Neural cell (in vitro differentiated cells): Measurements from ENCODE around the gene KRTDAP. TPM values are rescaled to one million over a fixed set of nuclear protein-coding genes. Genes with fewer than 3 reads are reported as not detected.

ENCODE experiments used
- H2AFZ ChIP-seq: fragments of 200-600, 300-800 bp; sonication (generic), shearing (Covaris generic); 2 replicates; pipeline ENCODE4 v1.6.0; 2014; ENCODE audit warnings: low read depth, mild to moderate bottlenecking, antibody characterized with exemption, low read length, moderate library complexity
- H3F3A ChIP-seq: fragments of 200-600 bp; shearing (Covaris generic); 2 replicates; pipeline ENCODE4 v1.6.1; 2016; ENCODE audit warnings: mild to moderate bottlenecking, moderate library complexity, mixed read lengths, antibody characterized with exemption, low read length; ENCODE audit not compliant: insufficient read depth, poor library complexity, severe bottlenecking
- H3K27ac ChIP-seq: fragments of 200-600, 300-800 bp; sonication (generic), shearing (Covaris generic); 2 replicates; pipeline ENCODE4 v1.5.1; 2014; ENCODE audit warnings: mild to moderate bottlenecking, low read length, moderate library complexity
- H3K27me3 ChIP-seq: fragments of 300-800, 200-600 bp; sonication (generic), shearing (Covaris generic); 2 replicates; pipeline ENCODE4 v1.6.0; 2014; ENCODE audit warnings: mild to moderate bottlenecking, low read depth, low read length, moderate library complexity; ENCODE audit not compliant: insufficient read depth
- H3K36me3 ChIP-seq: fragments of 300-800, 200-600 bp; sonication (generic), shearing (Covaris generic); 2 replicates; pipeline ENCODE4 v1.5.1; 2014; ENCODE audit warnings: mild to moderate bottlenecking, antibody characterized with exemption, low read length, moderate library complexity; ENCODE audit not compliant: insufficient read depth
- H3K4me2 ChIP-seq: fragments of 300-800, 200-600 bp; sonication (generic), shearing (Covaris generic); 2 replicates; pipeline ENCODE4 v1.6.0; 2014; ENCODE audit warnings: mild to moderate bottlenecking, low read length
- H3K4me3 ChIP-seq: fragments of 300-800, 200-600 bp; sonication (generic), shearing (Covaris generic); 2 replicates; pipeline ENCODE4 v1.5.1; 2014; ENCODE audit warnings: mild to moderate bottlenecking, low read length, moderate library complexity
- H3K79me2 ChIP-seq: fragments of 200-600 bp; shearing (Covaris generic); replicated peaks from 2 replicates; pipeline ENCODE4 v1.6.0; 2014; ENCODE audit warnings: mild to moderate bottlenecking, low read length, moderate library complexity; ENCODE audit not compliant: insufficient read depth
- H3K9ac ChIP-seq: fragments of 300-800, 200-600 bp; sonication (generic), shearing (Covaris generic); 2 replicates; pipeline ENCODE4 v1.6.1; 2016; ENCODE audit warnings: mild to moderate bottlenecking, low read length, mixed read lengths
- H3K9me2 ChIP-seq: fragments of 200-600 bp; shearing (Covaris generic); 2 replicates; pipeline ENCODE4 v1.6.1; 2016; ENCODE audit warnings: mild to moderate bottlenecking, low read length, mixed read lengths; ENCODE audit not compliant: insufficient read depth
- H3K9me3 ChIP-seq: fragments of 200-600, 300-800 bp; sonication (generic), shearing (Covaris generic); 2 replicates; pipeline ENCODE4 v1.6.1; 2016; ENCODE audit warnings: mild to moderate bottlenecking, mixed run types, low read length, moderate library complexity, mixed read lengths
- H4K20me1 ChIP-seq: fragments of 200-600 bp; shearing (Covaris generic); 2 replicates; pipeline ENCODE4 v1.6.1; 2016; ENCODE audit warnings: mild to moderate bottlenecking, mixed run types; ENCODE audit not compliant: insufficient read depth
- CTCF ChIP-seq: fragments of 450-650 bp; IDR thresholded peaks from 2 replicates; pipeline ENCODE4 v1.5.1; 2014; ENCODE audit warnings: antibody characterized with exemption, mild to moderate bottlenecking, moderate library complexity; ENCODE audit not compliant: poor library complexity, severe bottlenecking
- EZH2 ChIP-seq: fragments of 200-600, 300-800 bp; shearing (Covaris generic), sonication (generic); IDR thresholded peaks from 2 replicates; pipeline ENCODE4 v1.6.1; 2014; ENCODE audit warnings: antibody characterized with exemption, low read length, borderline replicate concordance, mild to moderate bottlenecking; ENCODE audit not compliant: insufficient read depth, poor library complexity, severe bottlenecking
- MXI1 ChIP-seq: fragments of 450-650 bp; conservative IDR thresholded peaks from 2 replicates; pipeline ENCODE4 v1.6.1; 2014; ENCODE audit warnings: antibody characterized with exemption, mild to moderate bottlenecking; ENCODE audit not compliant: poor library complexity, severe bottlenecking
- POLR2AphosphoS5 ChIP-seq: IDR thresholded peaks from 2 replicates; pipeline ENCODE4 v1.6.1; 2012
- REST ChIP-seq: IDR thresholded peaks from 2 replicates; pipeline ENCODE4 v1.6.1; 2012; ENCODE audit warnings: borderline replicate concordance
- SMC3 ChIP-seq: fragments of 450-650 bp; conservative IDR thresholded peaks from 2 replicates; pipeline ENCODE4 v1.6.1; 2014; ENCODE audit warnings: antibody characterized with exemption, mild to moderate bottlenecking, moderate library complexity; ENCODE audit not compliant: poor library complexity
- polyA plus RNA-seq: library from polyadenylated mRNA; depleted of rRNA; stranded (reverse); fragments of >200 nt; gene quantifications from 2 replicates; pipeline ENCODE4 v1.2.3, GENCODE V29; 2014

KRTDAP gene
- polyA plus RNA-seq, 1 donor from 2014 or later: not detected

- Histone ChIP-seq H3K4me2 (no peak overlapping the region), H3K27ac (no peak overlapping the region), H3K27me3 (no peaks in the 10 kb centered on the region), H3K9ac (no peak overlapping the region), H3K4me3 (no peak overlapping the region), H2AFZ (no peak overlapping the region), H3K9me3 (no peaks in the 10 kb centered on the region), H3K9me2 (no peaks in the 10 kb centered on the region), H3K79me2 (no peaks in the 10 kb centered on the region), H4K20me1 (no peaks in the 10 kb centered on the region), H3K36me3 (no peaks in the 10 kb centered on the region), H3F3A (no peaks in the 10 kb centered on the region)
- TF ChIP-seq POLR2AphosphoS5: no peak
- TF ChIP-seq CTCF: no peak
- TF ChIP-seq SMC3: no peak
Observed at GRCh38 chr19:35531291-35531690, 41.0 kb upstream of the KRTDAP start.

- Histone ChIP-seq H3K9ac (no peak overlapping the region), H4K20me1 (no peaks in the 10 kb centered on the region), H3K27me3 (no peaks in the 10 kb centered on the region), H3K4me2 (no peak overlapping the region), H3K79me2 (no peaks in the 10 kb centered on the region), H3F3A (no peaks in the 10 kb centered on the region), H3K4me3 (no peak overlapping the region), H2AFZ (no peak overlapping the region), H3K9me2 (no peaks in the 10 kb centered on the region), H3K36me3 (no peaks in the 10 kb centered on the region), H3K9me3 (no peaks in the 10 kb centered on the region), H3K27ac (no peak overlapping the region)
- no peak for TF ChIP-seq CTCF
- no peak for TF ChIP-seq MXI1
- no peak for TF ChIP-seq REST
- TF ChIP-seq SMC3: no peak
- no peak for TF ChIP-seq EZH2
Observed at GRCh38 chr19:35529241-35530218, 39.3 kb upstream of the KRTDAP start.
